GM20000 (cell line): ENCODE data around the gene ADGRL3.

Experiments used
- DNase-seq: peaks from one replicate; pipeline ENCODE4 v3.0.0; 2012; ENCODE audit warnings: low spot score
- TF ChIP-seq, protein P1 (sequence below): IDR thresholded peaks from 2 replicates; pipeline ENCODE4 v1.5.1; 2012; ENCODE audit warnings: mild to moderate bottlenecking, control low read depth; ENCODE audit errors: extremely low read depth, missing control alignments

ADGRL3 gene

DNA sequence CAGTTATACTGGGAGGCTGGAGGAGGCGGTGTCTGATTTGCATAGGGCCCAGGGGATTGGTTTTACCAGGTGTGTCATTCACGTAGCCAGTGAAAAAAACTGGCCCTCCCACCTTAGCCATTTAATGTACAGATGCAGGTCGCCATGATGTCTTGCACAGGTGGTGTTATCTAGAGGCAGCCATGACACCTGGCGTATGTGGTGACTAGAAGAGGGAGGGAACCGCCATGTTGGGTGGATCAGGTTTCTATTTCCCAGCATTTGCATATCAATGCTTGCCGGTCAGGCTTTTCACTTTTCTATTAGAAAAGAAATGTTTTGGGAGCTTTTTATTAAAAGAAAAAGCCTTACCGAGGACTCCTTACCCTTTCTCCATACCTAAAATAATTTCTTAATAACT is 523.4 kb downstream of the ADGRL3 start:
- no peak for DNase-seq
- TF ChIP-seq, protein P1, sequence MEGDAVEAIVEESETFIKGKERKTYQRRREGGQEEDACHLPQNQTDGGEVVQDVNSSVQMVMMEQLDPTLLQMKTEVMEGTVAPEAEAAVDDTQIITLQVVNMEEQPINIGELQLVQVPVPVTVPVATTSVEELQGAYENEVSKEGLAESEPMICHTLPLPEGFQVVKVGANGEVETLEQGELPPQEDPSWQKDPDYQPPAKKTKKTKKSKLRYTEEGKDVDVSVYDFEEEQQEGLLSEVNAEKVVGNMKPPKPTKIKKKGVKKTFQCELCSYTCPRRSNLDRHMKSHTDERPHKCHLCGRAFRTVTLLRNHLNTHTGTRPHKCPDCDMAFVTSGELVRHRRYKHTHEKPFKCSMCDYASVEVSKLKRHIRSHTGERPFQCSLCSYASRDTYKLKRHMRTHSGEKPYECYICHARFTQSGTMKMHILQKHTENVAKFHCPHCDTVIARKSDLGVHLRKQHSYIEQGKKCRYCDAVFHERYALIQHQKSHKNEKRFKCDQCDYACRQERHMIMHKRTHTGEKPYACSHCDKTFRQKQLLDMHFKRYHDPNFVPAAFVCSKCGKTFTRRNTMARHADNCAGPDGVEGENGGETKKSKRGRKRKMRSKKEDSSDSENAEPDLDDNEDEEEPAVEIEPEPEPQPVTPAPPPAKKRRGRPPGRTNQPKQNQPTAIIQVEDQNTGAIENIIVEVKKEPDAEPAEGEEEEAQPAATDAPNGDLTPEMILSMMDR = no peak

GRCh38 chr4:61727286-61727685 is 527.2 kb downstream of the ADGRL3 start:
- no peak for DNase-seq
- TF ChIP-seq, protein P1 = no peak

- TF ChIP-seq, protein P1 = no peak
- no peak for DNase-seq
Observed at GRCh38 chr4:61734409-61734808, 534.3 kb downstream of the ADGRL3 start.

- TF ChIP-seq, protein P1 = no peak
- no peak for DNase-seq
Observed at GRCh38 chr4:61739887-61740286, 539.8 kb downstream of the ADGRL3 start.

GRCh38 chr4:61740886-61741285 is 540.8 kb downstream of the ADGRL3 start:
- TF ChIP-seq, protein P1 = no peak
- no peak for DNase-seq

DNA sequence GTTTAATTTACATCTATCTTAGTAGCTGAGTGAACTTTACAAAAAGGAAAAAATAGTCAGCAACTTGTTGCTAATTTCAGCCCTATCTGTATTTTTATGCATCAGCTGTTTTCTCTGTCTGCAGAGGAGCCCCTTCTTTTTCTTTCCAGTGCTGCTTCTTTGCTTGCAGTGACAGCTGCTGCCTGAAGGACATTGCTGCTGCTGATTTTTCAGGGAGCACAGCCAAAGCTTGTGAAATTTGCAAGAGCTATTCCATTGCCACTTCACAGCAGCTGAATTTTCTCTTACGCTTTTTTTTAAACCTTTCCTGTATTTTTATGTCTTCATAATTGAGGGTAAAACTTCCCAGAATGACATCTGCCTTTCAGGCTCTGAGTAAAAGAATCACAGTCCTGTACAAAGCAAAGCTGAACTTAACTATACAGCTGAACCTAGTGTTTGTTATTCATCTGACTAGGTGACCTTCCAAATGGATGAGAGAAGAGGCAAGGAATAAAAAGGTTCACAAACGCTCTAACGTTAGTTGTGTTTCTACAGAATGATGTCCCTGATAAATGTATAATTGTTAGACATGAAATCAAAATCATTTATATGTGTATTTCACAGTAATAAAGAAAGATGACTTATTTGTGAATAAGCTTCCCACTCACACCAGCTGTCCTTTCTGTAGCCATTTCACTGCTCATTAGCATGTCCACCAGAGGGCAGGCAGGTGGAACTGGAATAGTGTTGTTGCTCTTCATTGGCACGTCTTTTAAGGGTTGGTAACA is 541.4 kb downstream of the ADGRL3 start:
- TF ChIP-seq, protein P1 = no peak

GRCh38 chr4:61750810-61751209 is 550.7 kb downstream of the ADGRL3 start:
- DNase-seq = no peak
- TF ChIP-seq, protein P1 = no peak

More for the DNA sequence above, 541.4 kb downstream of the ADGRL3 start:
- no peak for DNase-seq
